H1 (cell line): ENCODE data around the gene FGGY. TPM values are rescaled to one million over a fixed set of nuclear protein-coding genes. Genes with fewer than 3 reads are reported as not detected.

Experiments used
- CTCF ChIA-PET: fragments of 300-600 bp; sonication (Branson Sonifier 250); formaldehyde crosslinking; loops from one replicate; lab custom pipeline; 2021; ENCODE audit not compliant: partially characterized antibody; lab: Charles Lee
- POLR2A ChIA-PET: fragments of 300-600 bp; sonication (Branson Sonifier 250); formaldehyde crosslinking; loops from one replicate; lab custom pipeline; 2021; ENCODE audit warnings: inconsistent platforms; ENCODE audit not compliant: partially characterized antibody; lab: Charles Lee
- DNase-seq, 2 experiments: peaks; one replicate each; pipeline versions ENCODE4 v3.0.0 to v3.0.0-alpha.2; 2010 to 2022; ENCODE audit warnings: low spot score in 2 of 2, low read depth in 1 of 2, mixed read lengths in 1 of 2
- FAIRE-seq: peaks from 2 replicates; lab custom pipeline; 2011; peaks lifted over from hg19 to GRCh38; lab: Jason Lieb, UNC
- H2AFZ ChIP-seq: 2 replicates; pipeline ENCODE4 v1.8.1; 2012; ENCODE audit warnings: low read length, inconsistent platforms
- H2AK5ac ChIP-seq: 2 replicates; pipeline ENCODE4 v1.6.1; 2013; ENCODE audit warnings: low read depth, low read length
- H2BK120ac ChIP-seq: replicated peaks from 2 replicates; pipeline ENCODE3; 2013; ENCODE audit warnings: low read depth, low read length, inconsistent platforms
- H2BK12ac ChIP-seq: 2 replicates; pipeline ENCODE4 v1.6.1; 2013; ENCODE audit warnings: low read depth, low read length
- H2BK15ac ChIP-seq: 2 replicates; pipeline ENCODE4 v1.6.1; 2013; ENCODE audit warnings: low read length
- H2BK20ac ChIP-seq: 2 replicates; pipeline ENCODE4 v1.6.1; 2013; ENCODE audit warnings: low read length
- H2BK5ac ChIP-seq: 2 replicates; pipeline ENCODE4 v1.6.1; 2013; ENCODE audit warnings: low read depth, low read length
- H3K14ac ChIP-seq: 2 replicates; pipeline ENCODE4 v1.6.1; 2013; ENCODE audit warnings: inconsistent platforms; ENCODE audit not compliant: insufficient read length
- H3K18ac ChIP-seq: 2 replicates; pipeline ENCODE4 v1.6.1; 2013; ENCODE audit warnings: low read length; ENCODE audit errors: extremely low read depth
- H3K23ac ChIP-seq: 2 replicates; pipeline ENCODE4 v1.6.1; 2013; ENCODE audit warnings: inconsistent platforms; ENCODE audit not compliant: insufficient read length
- H3K23me2 ChIP-seq: 2 replicates; pipeline ENCODE4 v1.6.1; 2013; ENCODE audit warnings: low read depth, low read length
- H3K27ac ChIP-seq: 2 replicates; pipeline ENCODE4 v1.6.1; 2011; ENCODE audit warnings: low read depth, low read length, inconsistent platforms
- H3K27me3 ChIP-seq, 4 experiments: replicated peaks in 1 of 4; 1 replicate in 1 of 4; 2 replicates in 3 of 4; pipeline versions ENCODE4 v1.6.1 to v1.8.1; 2011 to 2013; ENCODE audit warnings: low read length in 3 of 4, mild to moderate bottlenecking in 3 of 4, inconsistent platforms in 2 of 4, mixed read lengths in 2 of 4, moderate library complexity in 1 of 4; ENCODE audit not compliant: control insufficient read depth in 3 of 4, insufficient read depth in 3 of 4; ENCODE audit errors: extremely low read depth in 1 of 4
- H3K36me3 ChIP-seq, 4 experiments: 2 replicates each; pipeline versions ENCODE4 v1.6.1 to v1.8.1; 2011 to 2013; ENCODE audit warnings: mild to moderate bottlenecking in 4 of 4, low read length in 3 of 4, moderate library complexity in 2 of 4, control low read depth in 1 of 4, inconsistent platforms in 1 of 4; ENCODE audit not compliant: insufficient read depth in 4 of 4, control insufficient read depth in 2 of 4
- H3K4ac ChIP-seq: replicated peaks from 2 replicates; pipeline ENCODE3; 2013; ENCODE audit warnings: low read length, low read depth, mixed read lengths, inconsistent platforms; ENCODE audit not compliant: insufficient read length
- H3K4me1 ChIP-seq, 4 experiments: replicated peaks in 1 of 4; 1 replicate in 1 of 4; 2 replicates in 3 of 4; pipeline versions ENCODE4 v1.6.1 to v1.8.1; 2011 to 2013; ENCODE audit warnings: low read length in 3 of 4, inconsistent platforms in 2 of 4, mixed read lengths in 1 of 4; ENCODE audit not compliant: insufficient read depth in 4 of 4, control insufficient read depth in 3 of 4
- H3K4me2 ChIP-seq, 2 experiments: 2 replicates each; pipeline versions ENCODE4 v1.6.1 to v1.8.1; 2011 to 2013; ENCODE audit warnings: low read depth in 2 of 2, low read length in 2 of 2, control low read depth in 1 of 2, inconsistent platforms in 1 of 2, mild to moderate bottlenecking in 1 of 2; ENCODE audit not compliant: insufficient read depth in 1 of 2
- H3K4me3 ChIP-seq, 4 experiments: fragments of 200-600, 300-600 bp in 1 of 4; sonication (generic), shearing (Covaris generic), sonication (Bioruptor Twin) in 1 of 4; 2 replicates each; pipeline versions ENCODE4 v1.5.1 to v1.8.1; 2011 to 2016; ENCODE audit warnings: low read length in 4 of 4, low read depth in 3 of 4, control low read depth in 2 of 4, inconsistent platforms in 2 of 4, mild to moderate bottlenecking in 2 of 4, mixed read lengths in 1 of 4, moderate library complexity in 1 of 4; ENCODE audit not compliant: insufficient read depth in 2 of 4; ENCODE audit errors: extremely low read depth in 1 of 4
- H3K56ac ChIP-seq: replicated peaks from 2 replicates; pipeline ENCODE3; 2013; ENCODE audit warnings: low read depth, mild to moderate bottlenecking, mixed read lengths, low read length, inconsistent platforms; ENCODE audit not compliant: insufficient read length
- H3K79me1 ChIP-seq: 2 replicates; pipeline ENCODE4 v1.6.1; 2013; ENCODE audit warnings: low read depth, low read length, control low read depth
- H3K79me2 ChIP-seq, 2 experiments: 2 replicates each; pipeline versions ENCODE4 v1.6.1 to v1.8.1; 2012 to 2013; ENCODE audit warnings: low read length in 2 of 2, mild to moderate bottlenecking in 2 of 2, inconsistent platforms in 1 of 2; ENCODE audit not compliant: insufficient read depth in 2 of 2, control insufficient read depth in 1 of 2
- H3K9ac ChIP-seq, 4 experiments: replicated peaks in 1 of 4; 1 replicate in 1 of 4; 2 replicates in 3 of 4; pipeline versions ENCODE4 v1.6.1 to v1.8.1; 2011 to 2013; ENCODE audit warnings: low read depth in 3 of 4, low read length in 3 of 4, control low read depth in 2 of 4, mild to moderate bottlenecking in 2 of 4, moderate library complexity in 2 of 4, inconsistent platforms in 1 of 4; ENCODE audit errors: extremely low read depth in 1 of 4
- H3K9me3 ChIP-seq, 2 experiments: 2 replicates each; pipeline versions ENCODE4 v1.6.1 to v1.8.1; 2012 to 2013; ENCODE audit warnings: mild to moderate bottlenecking in 2 of 2, moderate library complexity in 2 of 2, control low read depth in 1 of 2, inconsistent platforms in 1 of 2, low read depth in 1 of 2, low read length in 1 of 2, mixed read lengths in 1 of 2; ENCODE audit not compliant: insufficient read depth in 2 of 2
- H4K20me1 ChIP-seq, 2 experiments: replicated peaks in 1 of 2; 2 replicates each; pipeline versions ENCODE3 to v1.8.1; 2011 to 2013; ENCODE audit warnings: inconsistent platforms in 2 of 2, low read length in 2 of 2, mild to moderate bottlenecking in 1 of 2; ENCODE audit not compliant: insufficient read depth in 2 of 2, control insufficient read depth in 1 of 2
- H4K5ac ChIP-seq: 2 replicates; pipeline ENCODE4 v1.6.1; 2013; ENCODE audit warnings: low read length, low read depth, mixed read lengths, inconsistent platforms; ENCODE audit not compliant: insufficient read length
- H4K8ac ChIP-seq: 2 replicates; pipeline ENCODE4 v1.8.0; 2013; ENCODE audit warnings: mild to moderate bottlenecking, moderate library complexity, low read length, inconsistent platforms; ENCODE audit not compliant: insufficient read depth; ENCODE audit errors: extremely low read depth
- H4K91ac ChIP-seq: replicated peaks from 2 replicates; pipeline ENCODE3; 2013; ENCODE audit warnings: low read length, mixed read lengths, inconsistent platforms; ENCODE audit not compliant: insufficient read length
- CHD1 ChIP-seq: IDR thresholded peaks from 2 replicates; pipeline ENCODE4 v1.6.1; 2012; ENCODE audit warnings: low read depth, low read length, improper control_type of control experiment
- KDM4A ChIP-seq: IDR thresholded peaks from one replicate; pipeline ENCODE4 v1.7.1; 2012; ENCODE audit warnings: low read depth, mild to moderate bottlenecking, moderate library complexity, low read length, inconsistent platforms; ENCODE audit not compliant: severe bottlenecking
- POU5F1 ChIP-seq: IDR thresholded peaks from 2 replicates; pipeline ENCODE4 v1.6.1; 2011; ENCODE audit warnings: low read depth, mild to moderate bottlenecking, low read length, moderate library complexity
- RNF2 ChIP-seq: fragments of 200-900, 300-1000 bp; sonication (generic); IDR thresholded peaks from 2 replicates; pipeline ENCODE4 v1.7.1; 2016; ENCODE audit warnings: borderline replicate concordance, low read depth, mild to moderate bottlenecking, antibody characterized with exemption, low read length; ENCODE audit not compliant: poor library complexity, severe bottlenecking; ENCODE audit errors: missing control alignments
- SAP30 ChIP-seq: fragments of 300-600 bp; sonication (generic); IDR thresholded peaks from 2 replicates; pipeline ENCODE4 v1.7.1; 2012; ENCODE audit warnings: low read length, moderate library complexity, mild to moderate bottlenecking, inconsistent platforms; ENCODE audit not compliant: insufficient read depth, insufficient replicate concordance
- SIN3A ChIP-seq, 2 experiments: IDR thresholded peaks in 1 of 2; conservative IDR thresholded peaks in 1 of 2; 2 replicates each; pipeline ENCODE4 v1.6.1; 2011 to 2012; ENCODE audit warnings: low read length in 2 of 2, improper control_type of control experiment in 1 of 2, low read depth in 1 of 2, mild to moderate bottlenecking in 1 of 2
- SIRT6 ChIP-seq: IDR thresholded peaks from one replicate; pipeline ENCODE4 v1.7.1; 2012; ENCODE audit warnings: low read length, inconsistent platforms
- SP1 ChIP-seq: IDR thresholded peaks from 2 replicates; pipeline ENCODE4 v1.6.1; 2011; ENCODE audit warnings: low read depth, low read length
- TAF1 ChIP-seq: IDR thresholded peaks from 2 replicates; pipeline ENCODE4 v1.6.1; 2011; ENCODE audit warnings: mild to moderate bottlenecking, low read depth, low read length
- WGBS, 2 experiments: shearing (Covaris generic) in 1 of 2; methylation state at CpG; one replicate each; pipeline versions ENCODE4 v1.1.6 to v1.1.7; 2013 to 2015; ENCODE audit warnings: low lambda C conversion rate in 2 of 2, mixed read lengths in 2 of 2, inconsistent platforms in 1 of 2, low coverage in 1 of 2, missing lambda C conversion rate in 1 of 2; ENCODE audit not compliant: insufficient replicate concordance in 2 of 2, insufficient coverage in 1 of 2, insufficient read length in 1 of 2; ENCODE audit errors: extremely low coverage in 1 of 2, missing lambda C conversion rate in 1 of 2; 5-methylcytosine and 5-hydroxymethylcytosine counted together
- polyA plus RNA-seq, 7 experiments: library from polyadenylated mRNA; depleted of rRNA in 3 of 7; stranded (reverse) in 5 of 7; unstranded in 2 of 7; fragments of >200 nt in 5 of 7; fragments of 200-250 nt in 2 of 7; gene quantifications; 1 replicate in 5 of 7; 2 replicates in 1 of 7; 4 replicates in 1 of 7; pipeline versions ENCODE4 v1.2.1 to v1.2.3, GENCODE V29; 2011 to 2013; ENCODE audit warnings: missing spikeins in 2 of 7, mixed read lengths in 2 of 7
- total RNA-seq: library from RNA; stranded (reverse); fragmentation: NEBNext Ultra II Directional; extraction: Animal tissue kit (Norgen Biotek cat#: 25700); gene quantifications from 2 replicates; pipeline ENCODE4 v1.2.1, GENCODE V29; 2021
- TF ChIP-seq, protein P1 (sequence below), 3 experiments: IDR thresholded peaks; 1 replicate in 2 of 3; 2 replicates in 1 of 3; pipeline versions ENCODE4 v1.5.1 to v1.6.1; 2011; ENCODE audit warnings: low read length in 3 of 3, mild to moderate bottlenecking in 3 of 3, inconsistent platforms in 2 of 3, low read depth in 1 of 3, moderate library complexity in 1 of 3; ENCODE audit not compliant: insufficient read depth in 1 of 3; ENCODE audit errors: control extremely low read depth in 1 of 3

FGGY gene
- total and polyA plus RNA-seq, 2 of the 8 experiments (the other 6 are each of a cell fraction or from before 2014, with no cell fraction given), result 10.3 to 12.5 TPM

DNA sequence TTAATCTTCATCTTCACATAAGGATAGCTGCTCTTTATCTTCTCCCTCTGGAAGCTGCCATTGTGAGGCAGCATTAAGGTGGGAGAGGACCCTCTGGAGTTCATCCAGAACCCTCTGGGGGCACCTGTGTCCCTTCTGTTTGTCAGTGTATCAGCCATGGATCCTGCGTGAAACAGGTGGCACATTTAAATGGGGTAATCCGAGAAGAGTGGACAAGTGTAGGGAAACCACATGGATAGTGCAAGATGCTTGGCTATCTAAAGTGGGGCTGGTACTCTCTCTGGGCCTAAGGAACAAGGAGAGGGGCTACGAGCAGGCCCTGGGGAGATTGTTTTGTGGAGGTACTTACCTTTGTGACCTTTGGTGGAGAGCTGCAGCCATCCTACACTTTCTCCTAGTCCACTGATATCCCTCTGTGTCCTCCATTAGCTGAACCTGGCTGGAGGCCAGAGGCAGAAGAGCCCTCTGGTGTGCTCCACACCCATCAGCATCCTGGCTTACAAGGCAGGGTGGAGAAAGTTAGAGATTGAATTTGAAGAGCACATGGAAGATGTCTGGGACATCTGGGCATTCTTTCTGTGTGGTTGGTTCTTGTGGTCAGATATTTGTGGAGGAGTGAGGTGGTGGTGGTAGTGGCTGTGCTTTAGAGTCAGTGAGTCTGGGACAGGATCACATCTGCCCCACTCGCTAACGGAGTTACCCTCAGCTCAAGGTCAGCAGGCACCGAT lies 117.7 kb downstream of the FGGY start:
- H3K36me3 ChIP-seq, result no peaks in the 10 kb centered on the region
- no peaks in the 10 kb centered on the region for H3K9me3 ChIP-seq
- 89% methylated on average over 6 of the region's 6 CpGs; no CpG with 5 or more reads in 1 of the 2 experiments for WGBS, 2 experiments
- no peak overlapping the region for H2BK5ac ChIP-seq
- peaks cover 0 to 9% (median 5%) of the 10 kb centered on the region in 4 experiments; a peak in 3 of 7 replicates for H3K4me1 ChIP-seq
- H2BK15ac ChIP-seq, result no peak overlapping the region
- H3K9ac ChIP-seq, result no peak overlapping the region
- no peak overlapping the region for H2AFZ ChIP-seq
- H2BK12ac ChIP-seq, result no peak overlapping the region
- no peak overlapping the region for H3K23ac ChIP-seq
- H2BK20ac ChIP-seq, result no peak overlapping the region
- no peaks in the 10 kb centered on the region for H4K20me1 ChIP-seq
- H3K27ac ChIP-seq, result no peak overlapping the region
- H4K5ac ChIP-seq, result no peak overlapping the region
- no peaks in the 10 kb centered on the region for H3K79me2 ChIP-seq
- H2AK5ac ChIP-seq, result no peak overlapping the region
- no peak for DNase-seq
- H2BK120ac ChIP-seq, result no peak overlapping the region
- no peak for FAIRE-seq
- no peaks in the 10 kb centered on the region for H3K27me3 ChIP-seq
- H3K4me2 ChIP-seq, result no peak overlapping the region
- no peak overlapping the region for H3K4me3 ChIP-seq
- no peak overlapping the region for H3K18ac ChIP-seq
- no peak overlapping the region for H4K91ac ChIP-seq
- ChIA-PET POLR2A (no interaction called here), CTCF (interaction anchor here (1.5 to 2.0 kb wide), 2 partner anchors 13 to 285 kb away, joined by 3 to 5 read pairs; no protein-coding TSS in a partner anchor)
- no peak overlapping the region for H3K4ac ChIP-seq
- no peaks in the 10 kb centered on the region for H3K23me2 ChIP-seq
- H3K79me1 ChIP-seq, result no peaks in the 10 kb centered on the region
- H3K14ac ChIP-seq, result no peak overlapping the region
- H4K8ac ChIP-seq, result no peak overlapping the region
- H3K56ac ChIP-seq, result no peak overlapping the region
- no peak for TF ChIP-seq POU5F1
- no peak for TF ChIP-seq RNF2
- TF ChIP-seq, protein P1, sequence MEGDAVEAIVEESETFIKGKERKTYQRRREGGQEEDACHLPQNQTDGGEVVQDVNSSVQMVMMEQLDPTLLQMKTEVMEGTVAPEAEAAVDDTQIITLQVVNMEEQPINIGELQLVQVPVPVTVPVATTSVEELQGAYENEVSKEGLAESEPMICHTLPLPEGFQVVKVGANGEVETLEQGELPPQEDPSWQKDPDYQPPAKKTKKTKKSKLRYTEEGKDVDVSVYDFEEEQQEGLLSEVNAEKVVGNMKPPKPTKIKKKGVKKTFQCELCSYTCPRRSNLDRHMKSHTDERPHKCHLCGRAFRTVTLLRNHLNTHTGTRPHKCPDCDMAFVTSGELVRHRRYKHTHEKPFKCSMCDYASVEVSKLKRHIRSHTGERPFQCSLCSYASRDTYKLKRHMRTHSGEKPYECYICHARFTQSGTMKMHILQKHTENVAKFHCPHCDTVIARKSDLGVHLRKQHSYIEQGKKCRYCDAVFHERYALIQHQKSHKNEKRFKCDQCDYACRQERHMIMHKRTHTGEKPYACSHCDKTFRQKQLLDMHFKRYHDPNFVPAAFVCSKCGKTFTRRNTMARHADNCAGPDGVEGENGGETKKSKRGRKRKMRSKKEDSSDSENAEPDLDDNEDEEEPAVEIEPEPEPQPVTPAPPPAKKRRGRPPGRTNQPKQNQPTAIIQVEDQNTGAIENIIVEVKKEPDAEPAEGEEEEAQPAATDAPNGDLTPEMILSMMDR (IDR thresholded peaks at IDR 0.05; ENCODE audit: control extremely low read depth in 1 of 3, insufficient read depth in 1 of 3, low read depth in 1 of 3, low read length in 3 of 3), result no peak
- no peak for TF ChIP-seq KDM4A
- TF ChIP-seq SAP30, result no peak
- no peak for TF ChIP-seq TAF1
- no peak for TF ChIP-seq SIN3A (conservative IDR thresholded peaks at IDR 0.05 in 1 of 2, IDR thresholded peaks at IDR 0.05 in 1 of 2; ENCODE audit: low read depth in 1 of 2, low read length in 2 of 2)
- TF ChIP-seq SIRT6, result no peak
- no peak for TF ChIP-seq SP1
- TF ChIP-seq CHD1, result no peak
